HG02981 (cell line): Measurements from ENCODE around the gene GPR148.

Experiments
- ATAC-seq: cut with Tn5 transposase; IDR thresholded peaks from one replicate; pipeline ENCODE4 v1.9.1; 2021; ENCODE audit warnings: mild to moderate bottlenecking, moderate library complexity; ENCODE audit not compliant: unreplicated experiment

GPR148 gene

DNA sequence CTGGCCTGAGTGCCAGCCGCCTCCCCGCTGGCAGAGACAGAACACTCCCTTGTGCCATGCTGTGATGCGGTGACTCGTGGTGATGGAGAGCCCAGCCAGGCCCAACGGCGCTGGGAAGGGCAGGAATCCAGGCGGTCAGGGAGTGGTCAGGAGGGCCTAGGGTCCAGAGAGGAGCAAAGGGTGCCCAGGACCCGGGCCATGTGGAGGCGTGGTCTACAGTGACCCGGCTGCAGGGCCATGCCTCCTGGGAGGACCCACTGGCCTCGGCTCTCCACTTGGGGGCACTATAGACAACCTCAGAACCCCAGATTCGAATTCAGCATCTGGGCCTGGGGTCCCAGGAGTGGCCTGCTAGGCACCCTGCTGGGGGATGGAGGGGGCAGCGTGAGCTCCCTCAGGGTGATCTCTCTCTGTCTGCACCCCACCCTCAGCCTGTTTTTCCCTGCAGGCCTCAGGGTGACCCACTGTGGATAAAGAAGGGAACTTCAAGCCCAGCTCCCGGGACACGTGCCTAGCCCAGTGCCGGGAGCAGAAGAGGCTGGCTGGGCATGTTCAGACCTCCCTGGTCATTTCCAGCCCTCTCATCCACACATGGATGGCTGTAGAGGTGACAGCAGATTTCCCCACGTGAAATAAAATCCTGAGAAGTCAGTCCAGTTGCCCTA lies 39.5 kb downstream of the GPR148 start:
- no peak for ATAC-seq

DNA sequence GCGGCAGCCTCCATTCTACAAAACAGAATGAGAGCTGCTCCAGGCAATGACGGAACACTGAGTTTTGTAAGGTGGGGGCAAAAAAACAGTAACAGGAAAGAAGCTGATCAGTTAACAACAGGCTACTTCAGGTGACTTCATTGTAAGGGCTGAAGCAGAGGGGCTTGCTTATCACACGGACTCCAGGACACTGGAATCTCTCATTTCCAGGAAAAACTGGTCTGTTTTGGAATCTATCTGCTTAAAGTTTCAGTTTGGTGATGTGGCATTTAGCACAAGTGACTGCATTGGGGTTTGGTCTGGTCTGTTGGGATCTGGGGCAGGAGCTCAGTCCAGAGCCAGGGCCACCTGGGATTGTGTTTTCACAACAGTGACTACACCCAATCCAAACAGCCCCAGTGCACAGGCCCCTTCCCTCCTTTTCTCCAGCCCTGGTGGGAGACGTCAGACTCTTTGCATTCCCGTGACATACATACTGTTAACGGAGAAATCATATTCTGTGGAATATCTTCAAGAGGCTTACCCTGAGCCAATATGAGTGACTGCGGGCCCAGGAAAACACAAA lies 40.6 kb downstream of the GPR148 start:
- no peak for ATAC-seq

DNA sequence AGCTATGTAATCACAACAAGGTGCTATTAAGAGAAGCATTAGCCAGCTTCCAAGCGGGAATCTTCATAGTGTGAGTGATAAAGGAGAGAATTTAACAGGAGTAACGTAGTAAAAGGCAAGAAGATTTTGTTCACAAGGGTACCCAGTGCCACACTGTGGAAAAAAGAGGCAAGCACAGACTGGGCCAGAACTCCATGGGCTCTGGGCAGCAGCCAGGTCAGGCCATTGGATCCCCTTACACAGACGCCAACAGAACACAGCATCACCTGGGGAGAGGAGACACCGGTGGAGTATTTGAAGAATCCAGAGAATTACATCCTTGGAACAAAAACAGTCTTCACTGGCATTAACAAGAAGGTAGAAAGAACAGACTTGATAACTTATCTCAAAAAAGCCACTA lies 47.7 kb downstream of the GPR148 start:
- ATAC-seq, result no peak

DNA sequence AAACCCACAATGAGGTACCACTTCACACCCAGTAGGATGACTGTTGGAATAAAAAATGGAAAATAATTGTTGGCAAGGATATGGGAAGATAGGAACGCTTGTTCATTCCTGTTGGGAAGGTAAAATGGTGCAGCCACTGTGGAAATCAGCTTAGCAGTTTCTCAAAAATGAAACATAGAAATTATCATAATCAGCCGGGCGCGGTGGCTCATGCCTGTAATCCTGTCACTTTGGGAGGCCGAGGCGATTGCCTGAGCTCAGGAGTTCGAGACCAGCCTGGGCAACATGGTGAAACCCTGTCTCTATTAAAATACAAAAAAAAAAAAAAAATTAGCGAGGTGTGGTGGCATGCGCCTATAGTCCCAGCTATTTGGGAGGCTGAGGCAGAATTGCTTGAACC lies 49.9 kb downstream of the GPR148 start:
- ATAC-seq, result no peak
